ENCODE results near the gene PCBP4. TPM values are rescaled to one million over a fixed set of nuclear protein-coding genes. Genes with fewer than 3 reads are reported as not detected.

Gene PCBP4
- total RNA-seq, 1 donor from 2014 or later: 47.5 TPM

DNA sequence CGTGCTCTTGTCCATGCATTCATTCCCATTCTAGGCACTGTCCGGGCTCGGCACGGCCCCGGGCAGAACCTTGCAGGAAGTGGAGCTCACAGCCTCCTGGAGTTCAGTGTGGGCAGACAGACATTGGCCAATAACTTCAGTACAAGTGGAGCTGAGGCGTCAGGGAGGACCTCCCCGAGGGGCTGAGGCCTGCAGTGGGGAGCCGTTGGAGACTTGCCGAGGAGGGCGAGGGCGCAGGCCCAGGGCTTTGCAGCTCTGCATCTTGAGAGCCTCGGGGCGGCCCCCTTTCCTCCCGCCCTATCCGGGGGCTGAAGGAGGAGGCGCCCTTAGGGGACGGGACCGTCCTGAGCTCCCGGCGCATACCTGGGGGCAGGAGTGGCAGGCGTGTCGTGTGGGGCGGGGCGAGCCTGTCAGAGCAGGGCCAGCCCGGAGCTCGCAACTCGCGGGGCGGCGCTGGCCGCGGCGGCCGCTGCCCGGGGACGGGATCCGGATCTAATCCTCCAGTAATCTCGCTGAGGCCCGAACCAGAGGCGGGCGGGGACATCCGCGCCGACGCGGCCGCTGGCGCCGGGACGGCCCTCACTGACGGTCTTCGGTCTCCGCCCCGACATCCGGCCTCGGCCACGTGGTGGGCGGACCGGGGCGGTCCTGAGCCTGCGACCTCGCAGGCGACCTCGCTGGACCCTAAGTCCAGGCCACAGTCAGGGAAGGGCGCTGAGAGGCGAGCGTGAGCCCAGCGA lies 15.8 kb upstream of the PCBP4 start, which contains the start of gene ACY1:
ACY1 (plus strand) TSS at position 698 of the 740 bp plus-strand sequence. CDS start 530 bp downstream, outside the sequence.
- Mint-ChIP-seq H3K36me3 (ENCODE audit: unreplicated experiment) (no peaks in the 10 kb centered on the region), H3K9me3 (ENCODE audit: unreplicated experiment) (no peaks in the 10 kb centered on the region)
- peak; percentile 93 for DNase-seq (ENCODE audit: extremely low spot score, unreplicated experiment)

DNA sequence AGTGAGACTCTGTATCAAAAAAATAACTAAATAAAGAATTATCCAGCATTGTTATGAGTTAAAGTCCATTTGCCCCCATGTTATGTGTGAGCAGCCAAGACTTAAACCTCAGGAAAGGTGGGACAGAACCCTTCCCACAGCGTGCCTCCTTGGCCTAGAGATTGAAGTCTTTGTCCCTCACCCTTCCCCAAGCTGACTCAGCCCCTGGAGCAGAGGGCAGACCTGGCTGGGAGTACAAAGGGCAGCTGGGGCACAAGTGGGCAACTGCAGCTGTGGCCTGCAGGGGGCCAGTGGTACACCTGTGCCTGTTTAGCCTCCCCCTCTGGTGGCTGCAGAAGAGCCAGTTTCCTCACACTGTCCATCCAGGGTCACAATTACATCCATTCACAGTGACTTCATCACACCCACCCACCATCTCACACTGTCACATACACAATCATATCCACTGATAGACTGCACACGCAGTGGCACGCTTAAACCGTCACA lies 15.1 kb upstream of the PCBP4 start:
- H3K27ac Mint-ChIP-seq (ENCODE audit: unreplicated experiment): peak overlapping the region; percentile 97
- H3K4me3 Mint-ChIP-seq (ENCODE audit: unreplicated experiment): peak overlapping the region; percentile 86
- no peaks in the 10 kb centered on the region for H3K9me3 Mint-ChIP-seq (ENCODE audit: unreplicated experiment)
- no peaks in the 10 kb centered on the region for H3K27me3 Mint-ChIP-seq (ENCODE audit: unreplicated experiment)
- H3K4me1 Mint-ChIP-seq (ENCODE audit: unreplicated experiment): peaks cover 24% of the 10 kb centered on the region
- DNase-seq (ENCODE audit: extremely low spot score, unreplicated experiment): no peak
- TF ChIP-seq, protein P1, sequence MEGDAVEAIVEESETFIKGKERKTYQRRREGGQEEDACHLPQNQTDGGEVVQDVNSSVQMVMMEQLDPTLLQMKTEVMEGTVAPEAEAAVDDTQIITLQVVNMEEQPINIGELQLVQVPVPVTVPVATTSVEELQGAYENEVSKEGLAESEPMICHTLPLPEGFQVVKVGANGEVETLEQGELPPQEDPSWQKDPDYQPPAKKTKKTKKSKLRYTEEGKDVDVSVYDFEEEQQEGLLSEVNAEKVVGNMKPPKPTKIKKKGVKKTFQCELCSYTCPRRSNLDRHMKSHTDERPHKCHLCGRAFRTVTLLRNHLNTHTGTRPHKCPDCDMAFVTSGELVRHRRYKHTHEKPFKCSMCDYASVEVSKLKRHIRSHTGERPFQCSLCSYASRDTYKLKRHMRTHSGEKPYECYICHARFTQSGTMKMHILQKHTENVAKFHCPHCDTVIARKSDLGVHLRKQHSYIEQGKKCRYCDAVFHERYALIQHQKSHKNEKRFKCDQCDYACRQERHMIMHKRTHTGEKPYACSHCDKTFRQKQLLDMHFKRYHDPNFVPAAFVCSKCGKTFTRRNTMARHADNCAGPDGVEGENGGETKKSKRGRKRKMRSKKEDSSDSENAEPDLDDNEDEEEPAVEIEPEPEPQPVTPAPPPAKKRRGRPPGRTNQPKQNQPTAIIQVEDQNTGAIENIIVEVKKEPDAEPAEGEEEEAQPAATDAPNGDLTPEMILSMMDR (IDR thresholded peaks at IDR 0.05): peak; percentile 51
- no peaks in the 10 kb centered on the region for H3K36me3 Mint-ChIP-seq (ENCODE audit: unreplicated experiment)

More for the DNA sequence above, 15.8 kb upstream of the PCBP4 start, which contains the start of gene ACY1:
- Mint-ChIP-seq H3K27ac (ENCODE audit: unreplicated experiment) (peak within 1 kb of the TSS; percentile 98), H3K27me3 (ENCODE audit: unreplicated experiment) (no peaks in the 10 kb centered on the region), H3K4me1 (ENCODE audit: unreplicated experiment) (peaks cover 24% of the 10 kb centered on the region), H3K4me3 (ENCODE audit: unreplicated experiment) (peak within 1 kb of the TSS; percentile 86)
- TF ChIP-seq, protein P1 (IDR thresholded peaks at IDR 0.05): no peak

DNA sequence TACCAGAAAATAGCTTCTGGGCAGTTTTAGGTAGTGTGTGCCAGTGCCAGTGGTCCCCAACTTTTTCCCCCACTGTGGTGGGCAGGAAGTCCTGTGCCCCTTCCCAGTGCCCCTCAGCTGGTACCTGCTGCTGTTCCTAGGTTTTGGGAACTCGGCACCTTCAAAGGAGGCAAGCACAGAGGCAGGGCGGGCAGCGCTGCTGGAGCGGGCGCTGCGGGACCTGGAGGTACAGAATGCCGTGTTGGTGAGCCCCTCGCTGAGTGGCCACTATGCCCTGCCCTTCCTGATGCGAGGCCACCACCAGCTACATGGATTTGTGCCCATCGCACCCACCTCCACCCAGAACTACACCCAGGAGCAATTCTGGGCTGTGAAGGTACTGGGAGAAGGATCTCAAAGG lies 13.0 kb upstream of the PCBP4 start:
- Mint-ChIP-seq H3K27ac (ENCODE audit: unreplicated experiment) (no peak overlapping the region), H3K9me3 (ENCODE audit: unreplicated experiment) (no peaks in the 10 kb centered on the region), H3K4me1 (ENCODE audit: unreplicated experiment) (peaks cover 30% of the 10 kb centered on the region), H3K36me3 (ENCODE audit: unreplicated experiment) (no peaks in the 10 kb centered on the region), H3K4me3 (ENCODE audit: unreplicated experiment) (no peak overlapping the region), H3K27me3 (ENCODE audit: unreplicated experiment) (no peaks in the 10 kb centered on the region)
- no peak for DNase-seq (ENCODE audit: extremely low spot score, unreplicated experiment)
- TF ChIP-seq, protein P1 (IDR thresholded peaks at IDR 0.05): no peak

DNA sequence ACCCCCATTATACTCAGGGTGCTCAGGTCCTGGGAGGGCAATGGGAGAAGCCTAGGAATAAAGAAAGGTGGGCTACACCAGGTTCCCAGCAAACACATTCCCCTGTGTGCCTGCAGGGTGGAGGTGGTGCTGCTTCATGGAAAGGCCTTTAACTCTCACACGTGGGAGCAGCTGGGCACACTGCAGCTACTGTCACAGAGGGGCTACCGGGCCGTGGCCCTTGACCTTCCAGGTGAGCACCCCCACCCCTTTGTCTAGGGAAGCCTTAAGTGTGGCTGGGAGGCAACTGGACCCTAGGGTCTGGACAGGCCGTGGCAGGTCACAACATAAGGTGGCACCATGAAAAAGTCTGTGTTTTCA lies 10.9 kb upstream of the PCBP4 start:
- Mint-ChIP-seq H3K9me3 (ENCODE audit: unreplicated experiment) (no peaks in the 10 kb centered on the region), H3K27me3 (ENCODE audit: unreplicated experiment) (no peaks in the 10 kb centered on the region), H3K27ac (ENCODE audit: unreplicated experiment) (no peak overlapping the region), H3K36me3 (ENCODE audit: unreplicated experiment) (no peaks in the 10 kb centered on the region), H3K4me3 (ENCODE audit: unreplicated experiment) (no peak overlapping the region), H3K4me1 (ENCODE audit: unreplicated experiment) (peaks cover 32% of the 10 kb centered on the region)
- no peak for DNase-seq (ENCODE audit: extremely low spot score, unreplicated experiment)
- TF ChIP-seq, protein P1 (IDR thresholded peaks at IDR 0.05): no peak

DNA sequence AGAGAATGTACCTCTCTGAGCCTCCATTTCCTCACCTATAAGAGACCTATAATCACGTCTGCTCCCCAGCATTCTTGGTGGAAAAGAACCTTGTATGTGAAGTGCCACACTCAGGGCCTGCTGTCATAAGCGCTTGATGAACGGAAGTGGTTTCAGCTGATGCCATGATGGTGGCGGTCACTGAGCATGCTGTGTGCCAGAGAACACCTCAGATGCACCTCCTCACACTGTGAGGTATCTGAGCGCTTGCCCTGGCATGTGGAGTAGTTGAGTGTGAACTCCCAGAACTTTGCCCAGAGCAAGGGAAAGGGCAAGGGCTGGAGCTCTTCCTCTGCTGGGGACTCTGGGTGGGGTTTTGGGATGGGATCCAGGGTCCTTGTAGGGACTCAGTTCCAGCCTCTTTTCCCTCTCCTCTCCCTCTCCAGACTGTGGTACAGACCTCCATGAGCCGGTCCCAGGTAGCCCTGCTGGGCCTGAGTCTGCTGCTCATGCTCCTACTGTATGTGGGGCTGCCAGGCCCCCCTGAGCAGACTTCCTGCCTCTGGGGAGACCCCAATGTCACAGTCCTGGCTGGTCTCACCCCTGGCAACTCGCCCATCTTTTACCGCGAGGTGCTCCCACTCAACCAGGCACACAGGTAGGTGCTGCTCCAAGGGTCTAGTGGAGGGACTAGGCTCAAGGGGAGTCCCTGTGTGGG lies 10.3 kb upstream of the PCBP4 start:
- Mint-ChIP-seq H3K9me3 (ENCODE audit: unreplicated experiment) (no peaks in the 10 kb centered on the region), H3K4me3 (ENCODE audit: unreplicated experiment) (no peak overlapping the region), H3K27ac (ENCODE audit: unreplicated experiment) (no peak overlapping the region), H3K36me3 (ENCODE audit: unreplicated experiment) (no peaks in the 10 kb centered on the region), H3K4me1 (ENCODE audit: unreplicated experiment) (peaks cover 28% of the 10 kb centered on the region), H3K27me3 (ENCODE audit: unreplicated experiment) (no peaks in the 10 kb centered on the region)
- DNase-seq (ENCODE audit: extremely low spot score, unreplicated experiment): no peak
- TF ChIP-seq, protein P1 (IDR thresholded peaks at IDR 0.05): no peak
